Stomach (tissue), 4 donors: Measurements from ENCODE around the gene KRTAP5-3.
"Not testable (repeated sequence)": the region's sequence is repeated elsewhere in the genome, so short reads cannot be mapped to it uniquely, and the experiment has no call there.

ENCODE experiments used
- CTCF ChIP-seq, 7 experiments: fragments of 450-650 bp in 4 of 7; fragments of 200-600 bp in 3 of 7; sonication (generic) in 3 of 7; IDR thresholded peaks; one replicate each; pipeline ENCODE4 v1.5.1; 2016 to 2019; ENCODE audit warnings: antibody characterized with exemption in 7 of 7, control low read depth in 2 of 7, mild to moderate bottlenecking in 1 of 7
- EP300 ChIP-seq: sonication (generic); formaldehyde crosslinking; IDR thresholded peaks from one replicate; pipeline ENCODE4 v1.6.1; 2017; ENCODE audit warnings: antibody characterized with exemption

DNA sequence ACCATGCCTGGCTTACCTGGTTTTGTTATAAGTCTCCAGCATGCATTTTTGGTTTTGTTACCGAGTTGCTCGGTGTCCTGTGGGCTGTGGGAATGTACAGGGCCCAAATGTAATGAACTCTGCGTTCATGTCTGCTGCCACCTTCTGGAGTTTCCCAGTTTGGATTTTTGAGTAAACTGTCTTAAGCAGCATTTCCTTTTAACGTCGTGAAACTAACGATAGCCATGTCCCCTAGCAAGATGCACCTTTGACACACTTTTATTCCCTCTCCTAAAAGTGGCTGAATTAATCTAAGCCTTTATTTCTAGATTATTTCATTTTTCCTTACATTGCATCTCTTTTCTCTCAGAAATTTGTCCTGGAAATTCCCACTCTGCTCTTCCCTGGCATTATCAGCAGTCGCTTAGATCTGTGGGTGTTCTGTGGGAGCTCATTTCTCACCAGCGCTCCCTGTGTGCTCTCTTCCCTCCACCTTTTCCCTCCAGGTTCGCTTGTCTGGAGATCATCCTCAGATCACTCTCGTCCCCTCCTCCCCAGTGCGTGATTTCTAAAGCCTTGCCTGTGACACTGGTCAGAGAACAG lies 12.2 kb downstream of the KRTAP5-3 start:
- not testable (repeated sequence) for TF ChIP-seq CTCF (IDR thresholded peaks at IDR 0.05); EP300
